ENCODE data around the gene RAPGEF4.

The RAPGEF4 gene

GRCh38 chr2:172976816-172977215 lies 241.2 kb downstream of the RAPGEF4 start:
- DNase-seq = no peak

- DNase-seq = no peak
Observed at GRCh38 chr2:172977270-172978062, 241.8 kb downstream of the RAPGEF4 start.

GRCh38 chr2:172978063-172978383 lies 242.4 kb downstream of the RAPGEF4 start:
- DNase-seq = no peak

GRCh38 chr2:172985139-172985892 lies 249.7 kb downstream of the RAPGEF4 start:
- no peak for DNase-seq

- DNase-seq = no peak
Observed at GRCh38 chr2:172986040-172986439, 250.4 kb downstream of the RAPGEF4 start.

- no peak for DNase-seq
Observed at GRCh38 chr2:172988728-172989127, 253.1 kb downstream of the RAPGEF4 start.

- DNase-seq = no peak
Observed at GRCh38 chr2:172991031-172991430, 255.4 kb downstream of the RAPGEF4 start.

GRCh38 chr2:172993139-172993538 lies 257.5 kb downstream of the RAPGEF4 start:
- no peak for DNase-seq

- no peak for DNase-seq
Observed at GRCh38 chr2:172993931-172994717, 258.5 kb downstream of the RAPGEF4 start.

- DNase-seq = no peak
Observed at GRCh38 chr2:172994864-172995263, 259.2 kb downstream of the RAPGEF4 start.

GRCh38 chr2:172995323-172996244 lies 259.9 kb downstream of the RAPGEF4 start:
- DNase-seq = no peak

GRCh38 chr2:172996387-172996961 lies 260.8 kb downstream of the RAPGEF4 start:
- DNase-seq = no peak

- no peak for DNase-seq
Observed at GRCh38 chr2:172997031-172997430, 261.4 kb downstream of the RAPGEF4 start.

- DNase-seq = no peak
Observed at GRCh38 chr2:172998547-172999272, 263.1 kb downstream of the RAPGEF4 start.

GRCh38 chr2:172999641-173000386 lies 264.2 kb downstream of the RAPGEF4 start:
- no peak for DNase-seq

GRCh38 chr2:173001664-173002604 lies 266.3 kb downstream of the RAPGEF4 start:
- DNase-seq = no peak

- DNase-seq = no peak
Observed at GRCh38 chr2:173002751-173003541, 267.3 kb downstream of the RAPGEF4 start.

GRCh38 chr2:173008786-173009185 lies 273.1 kb downstream of the RAPGEF4 start:
- DNase-seq = no peak

- DNase-seq = no peak
Observed at GRCh38 chr2:173010233-173010632, 274.6 kb downstream of the RAPGEF4 start.

Data from NCI-H774 (cell line).